ENCODE results near the gene DBN1. TPM values are rescaled to one million over a fixed set of nuclear protein-coding genes. Genes with fewer than 3 reads are reported as not detected.
"Not testable (repeated sequence)": the region's sequence is repeated elsewhere in the genome, so short reads cannot be mapped to it uniquely, and the experiment has no call there.

The DBN1 gene
- total and polyA plus RNA-seq, 7 experiments from 2014 or later: 0.64 to 8.8 (median 2.2) TPM

DNA sequence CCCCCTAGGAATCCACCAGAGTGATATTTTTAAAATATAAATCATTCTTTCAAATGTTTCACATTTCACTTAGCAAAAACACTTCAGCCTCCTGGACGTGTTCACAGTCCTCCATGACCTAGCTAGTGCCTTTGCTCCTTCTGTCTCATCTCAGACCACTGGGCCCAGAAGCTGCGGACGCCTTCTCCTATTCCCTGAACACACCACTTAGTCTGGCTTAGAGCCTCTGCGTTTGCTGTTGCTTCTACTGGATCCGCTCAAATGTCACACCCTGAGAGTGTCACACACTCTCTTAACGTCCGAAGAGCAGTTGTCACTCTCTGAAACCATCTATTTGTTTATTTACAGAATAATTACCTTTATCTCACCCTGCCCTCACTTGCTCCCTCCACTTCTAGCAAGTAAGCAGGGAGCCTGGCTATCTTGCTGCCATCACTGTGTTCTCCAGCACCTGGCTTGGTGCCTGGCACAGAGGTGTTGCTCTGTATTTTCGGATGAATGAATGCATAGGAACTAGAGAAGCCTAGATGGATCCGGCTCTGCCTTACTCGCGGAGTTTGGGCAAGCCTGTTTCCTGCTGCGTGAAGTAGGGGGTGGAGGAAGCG, 48.1 kb downstream of the DBN1 start:
- Mint-ChIP-seq H3K36me3 (peaks cover 0 to 18% (median 4%) of the 10 kb centered on the region in 5 donors), H3K27me3 (peaks cover 0 to 3% (median 0%) of the 10 kb centered on the region in 5 donors), H3K27ac (peak overlapping the region; percentile 92 to 98 (median 96)), H3K4me1 (peaks cover 26 to 48% (median 32%) of the 10 kb centered on the region in 7 donors), H3K9me3 (peaks cover 0 to 4% (median 0%) of the 10 kb centered on the region in 11 donors), H3K4me3 (peak overlapping the region; percentile 87 to 96 (median 90))
- Histone ChIP-seq H3K36me3 (ENCODE audit: control insufficient read depth in 2 of 3, insufficient read depth in 3 of 3, low read length in 3 of 3) (peaks cover 0 to 3% (median 0%) of the 10 kb centered on the region in 3 experiments), H3K4me1 (ENCODE audit: control insufficient read depth in 2 of 2, insufficient read depth in 2 of 2, low read length in 2 of 2) (peaks cover 20 to 30% of the 10 kb centered on the region in 2 donors), H3K27me3 (ENCODE audit: control insufficient read depth in 2 of 2, insufficient read depth in 2 of 2, low read length in 2 of 2) (no peaks in the 10 kb centered on the region), H3K9me3 (ENCODE audit: control insufficient read depth in 2 of 3, low read length in 3 of 3) (no peaks in the 10 kb centered on the region), H3K4me3 (ENCODE audit: low read length) (peak overlapping the region; percentile 67), H3K27ac (ENCODE audit: low read depth, low read length) (peak overlapping the region; percentile 82)
- CTCF ChIA-PET: interaction anchor here (0.6 to 10.3 kb wide), 5 partner anchors 16 to 36 kb away, joined by 3 to 116 read pairs (median 5); partner anchors contain the start of genes F12 and PFN3
- DNase-seq (no peak), ATAC-seq (no peak)
- POLR2A ChIA-PET: interaction anchor here (0.8 to 23.7 kb wide), 9 partner anchors 8 to 890 kb away, joined by 3 to 804 read pairs (median 19); partner anchors contain the start of genes F12 and PRR7
- intact Hi-C loops (cut with micrococcal nuclease): loop anchor here (1.0 to 5.0 kb wide), 2 partner anchors 35 to 888 kb away; partner anchors contain the start of gene RNF44 (in 1 of the 2)

DNA sequence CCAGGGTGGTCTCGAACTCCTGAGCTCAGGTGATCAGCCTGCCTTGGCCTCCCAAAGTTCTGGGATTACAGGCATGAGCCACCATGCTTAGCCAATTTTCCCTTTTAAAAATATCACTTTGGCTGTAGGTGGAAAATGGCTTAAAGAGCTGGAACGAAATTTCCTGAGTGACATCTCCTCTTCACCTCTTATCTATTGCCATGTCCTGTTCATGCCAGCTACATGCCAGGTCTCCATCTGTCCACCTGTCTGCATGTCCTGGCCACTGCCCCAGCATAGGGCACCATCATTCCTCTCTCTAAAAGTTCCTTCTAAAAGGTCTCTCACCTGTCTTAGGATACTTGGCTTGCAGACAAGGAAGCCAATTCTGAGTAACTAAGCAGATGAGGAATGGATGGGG, 49.8 kb downstream of the DBN1 start:
- POLR2A ChIA-PET: interaction anchor here (3.4 to 23.7 kb wide), 4 partner anchors 8 to 23 kb away, joined by 15 to 804 read pairs (median 194); partner anchors contain the start of genes F12 and PRR7

DNA sequence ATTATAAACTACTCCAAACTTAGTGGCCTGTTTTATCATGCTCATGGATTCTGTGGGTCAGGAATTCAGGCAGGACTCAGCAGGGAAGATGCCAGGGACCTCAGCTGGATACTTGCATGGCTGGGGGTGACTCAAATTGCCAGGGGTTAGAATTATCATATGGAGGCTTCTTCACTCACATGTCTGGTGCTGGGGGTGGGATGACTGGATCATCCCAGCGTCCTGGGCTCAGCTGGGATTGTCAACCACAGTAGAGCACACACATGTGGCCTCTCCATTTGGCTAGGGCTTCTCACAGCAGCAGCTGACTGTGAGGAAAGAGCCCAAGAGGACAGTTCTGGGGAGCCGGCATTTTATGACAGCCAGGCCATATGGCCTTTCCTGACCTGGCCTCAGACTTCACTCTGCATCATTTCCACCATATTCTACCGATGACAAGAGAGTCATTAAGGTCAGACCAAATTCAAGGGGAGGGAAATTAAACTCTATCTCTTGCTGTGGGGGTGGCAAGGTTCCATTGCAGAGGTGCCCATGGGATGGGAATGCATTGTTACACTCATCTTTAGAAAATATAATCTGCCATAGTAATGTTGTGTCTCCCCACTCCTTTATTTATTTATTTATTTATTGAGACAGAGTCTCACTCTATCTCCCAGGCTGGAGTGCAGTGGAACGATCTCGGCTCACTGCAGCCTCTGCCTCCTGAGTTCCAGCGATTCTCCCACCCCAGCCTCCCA, 52.2 kb downstream of the DBN1 start:
- H3K4me3 Mint-ChIP-seq: no peak overlapping the region
- CTCF ChIA-PET: interaction anchor here (1.5 kb wide), 1 partner anchor 18 kb away, joined by 6 read pairs; no protein-coding TSS in a partner anchor
- no peak overlapping the region for H3K27ac ChIP-seq (ENCODE audit: low read depth, low read length)
- H3K9me3 ChIP-seq (ENCODE audit: control insufficient read depth in 2 of 3, low read length in 3 of 3): no peaks in the 10 kb centered on the region
- H3K36me3 ChIP-seq (ENCODE audit: control insufficient read depth in 2 of 3, insufficient read depth in 3 of 3, low read length in 3 of 3): no peaks in the 10 kb centered on the region
- no peaks in the 10 kb centered on the region for H3K27me3 ChIP-seq (ENCODE audit: control insufficient read depth in 2 of 2, insufficient read depth in 2 of 2, low read length in 2 of 2)
- ATAC-seq (no peak), DNase-seq (no peak)
- intact Hi-C loops (cut with micrococcal nuclease): no loop called here
- H3K36me3 Mint-ChIP-seq: no peaks in the 10 kb centered on the region
- H3K27me3 Mint-ChIP-seq: peaks cover 0 to under 1% (median 0%) of the 10 kb centered on the region in 5 donors
- H3K4me1 Mint-ChIP-seq: peaks cover 9 to 25% (median 16%) of the 10 kb centered on the region in 7 donors
- H3K4me1 ChIP-seq (ENCODE audit: control insufficient read depth in 2 of 2, insufficient read depth in 2 of 2, low read length in 2 of 2): peaks cover 10 to 12% of the 10 kb centered on the region in 2 donors
- H3K27ac Mint-ChIP-seq: peak overlapping the region in 1 of 9 donors; percentile 48
- H3K9me3 Mint-ChIP-seq: peaks cover 0 to 2% (median 0%) of the 10 kb centered on the region in 11 donors
- H3K4me3 ChIP-seq (ENCODE audit: low read length): no peak overlapping the region
- POLR2A ChIA-PET: interaction anchor here (0.9 to 23.7 kb wide), 4 partner anchors 8 to 26 kb away, joined by 3 to 804 read pairs (median 92); partner anchors contain the start of genes GRK6 and PRR7

More for the DNA sequence above, 49.8 kb downstream of the DBN1 start:
- Histone ChIP-seq H3K4me3 (ENCODE audit: low read length) (no peak overlapping the region), H3K9me3 (ENCODE audit: control insufficient read depth in 2 of 3, low read length in 3 of 3) (no peaks in the 10 kb centered on the region), H3K27me3 (ENCODE audit: control insufficient read depth in 2 of 2, insufficient read depth in 2 of 2, low read length in 2 of 2) (no peaks in the 10 kb centered on the region), H3K36me3 (ENCODE audit: control insufficient read depth in 2 of 3, insufficient read depth in 3 of 3, low read length in 3 of 3) (no peaks in the 10 kb centered on the region), H3K4me1 (ENCODE audit: control insufficient read depth in 2 of 2, insufficient read depth in 2 of 2, low read length in 2 of 2) (peaks cover 10 to 16% of the 10 kb centered on the region in 2 donors), H3K27ac (ENCODE audit: low read depth, low read length) (no peak overlapping the region)
- no peak for DNase-seq
- Mint-ChIP-seq H3K4me3 (no peak overlapping the region), H3K4me1 (peaks cover 10 to 31% (median 17%) of the 10 kb centered on the region in 7 donors), H3K27ac (peak overlapping the region in 1 of 9 donors; percentile 42), H3K9me3 (peaks cover 0 to 4% (median 0%) of the 10 kb centered on the region in 11 donors), H3K27me3 (peaks cover 0 to 3% (median 0%) of the 10 kb centered on the region in 5 donors), H3K36me3 (peaks cover 0 to 8% (median 3%) of the 10 kb centered on the region in 5 donors)
- intact Hi-C loops (cut with micrococcal nuclease): no loop called here
- CTCF ChIA-PET: interaction anchor here (1.0 to 10.2 kb wide), 5 partner anchors 10 to 31 kb away, joined by 3 to 91 read pairs (median 4); partner anchors contain the start of gene PRR7
- ATAC-seq: no peak

DNA sequence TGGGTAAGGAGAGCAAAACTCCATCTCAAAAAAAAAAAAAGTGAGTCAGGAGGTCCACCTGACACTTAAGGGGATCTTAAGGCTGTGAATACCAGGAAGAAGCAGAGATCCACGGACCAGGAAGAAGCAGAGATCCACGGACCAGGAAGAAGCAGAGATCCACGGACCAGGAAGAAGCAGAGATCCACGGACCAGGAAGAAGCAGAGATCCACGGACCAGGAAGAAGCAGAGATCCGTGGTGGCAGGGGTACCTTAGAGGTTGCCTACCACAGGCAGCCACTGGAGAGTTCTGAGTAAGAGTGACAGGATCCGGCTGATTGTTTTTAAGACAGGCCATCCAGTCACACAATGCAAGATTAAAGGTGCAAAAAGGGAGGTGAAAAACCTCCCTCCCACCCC, 53.0 kb downstream of the DBN1 start:
- peaks cover 6 to 22% (median 15%) of the 10 kb centered on the region in 7 donors for H3K4me1 Mint-ChIP-seq
- H3K27me3 ChIP-seq (ENCODE audit: control insufficient read depth in 2 of 2, insufficient read depth in 2 of 2, low read length in 2 of 2); H3K27me3 Mint-ChIP-seq; H3K9me3 Mint-ChIP-seq; H3K4me3 Mint-ChIP-seq; H3K27ac Mint-ChIP-seq; ATAC-seq; H3K4me3 ChIP-seq (ENCODE audit: low read length); H3K36me3 ChIP-seq (ENCODE audit: control insufficient read depth in 2 of 3, insufficient read depth in 3 of 3, low read length in 3 of 3); H3K9me3 ChIP-seq (ENCODE audit: control insufficient read depth in 2 of 3, low read length in 3 of 3); intact Hi-C loops (cut with micrococcal nuclease); H3K4me1 ChIP-seq (ENCODE audit: control insufficient read depth in 2 of 2, insufficient read depth in 2 of 2, low read length in 2 of 2); H3K27ac ChIP-seq (ENCODE audit: low read depth, low read length); DNase-seq; H3K36me3 Mint-ChIP-seq: not testable (repeated sequence)
- CTCF ChIA-PET: interaction anchor here (0.8 kb wide), 1 partner anchor 28 kb away, joined by 4 read pairs; no protein-coding TSS in a partner anchor
- POLR2A ChIA-PET: interaction anchor here (11.1 to 23.7 kb wide), 2 partner anchors 9 to 26 kb away, joined by 179 to 804 read pairs; partner anchors contain the start of genes GRK6 and PRR7

DNA sequence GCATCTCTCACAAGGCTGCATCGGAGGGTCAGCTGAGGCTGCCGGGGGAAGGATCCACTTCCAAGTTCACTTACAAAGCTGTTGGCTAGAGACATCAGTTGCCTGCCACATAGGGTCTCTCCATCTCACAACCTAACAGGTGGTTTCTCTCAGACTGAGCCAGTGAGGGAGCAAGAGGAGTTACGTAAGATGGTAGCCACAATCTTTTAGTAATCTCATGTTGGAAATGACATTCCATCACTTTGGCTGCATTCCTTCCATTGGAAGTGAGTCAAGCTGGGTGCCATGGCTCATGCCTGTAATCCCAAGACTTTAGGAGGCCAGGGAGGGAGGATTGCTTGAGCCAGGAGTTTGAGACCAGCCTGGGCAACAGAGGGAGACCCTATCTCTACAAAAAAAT, 54.4 kb downstream of the DBN1 start:
- no peak overlapping the region for H3K4me3 ChIP-seq (ENCODE audit: low read length)
- Mint-ChIP-seq H3K4me3 (no peak overlapping the region), H3K36me3 (no peaks in the 10 kb centered on the region), H3K9me3 (peaks cover 0 to 2% (median 0%) of the 10 kb centered on the region in 11 donors), H3K27me3 (no peaks in the 10 kb centered on the region), H3K4me1 (peaks cover 8 to 19% (median 15%) of the 10 kb centered on the region in 7 donors), H3K27ac (no peak overlapping the region)
- DNase-seq (no peak), ATAC-seq (no peak)
- no peaks in the 10 kb centered on the region for H3K36me3 ChIP-seq (ENCODE audit: control insufficient read depth in 2 of 3, insufficient read depth in 3 of 3, low read length in 3 of 3)
- peaks cover 0 to 10% of the 10 kb centered on the region in 2 donors for H3K4me1 ChIP-seq (ENCODE audit: control insufficient read depth in 2 of 2, insufficient read depth in 2 of 2, low read length in 2 of 2)
- no peaks in the 10 kb centered on the region for H3K9me3 ChIP-seq (ENCODE audit: control insufficient read depth in 2 of 3, low read length in 3 of 3)
- ChIA-PET POLR2A (interaction anchor here (1.4 to 23.7 kb wide), 3 partner anchors 10 to 28 kb away, joined by 4 to 804 read pairs (median 179); partner anchors contain the start of genes GRK6 and PRR7), CTCF (no interaction called here)
- no peak overlapping the region for H3K27ac ChIP-seq (ENCODE audit: low read depth, low read length)
- H3K27me3 ChIP-seq (ENCODE audit: control insufficient read depth in 2 of 2, insufficient read depth in 2 of 2, low read length in 2 of 2): no peaks in the 10 kb centered on the region
- intact Hi-C loops (cut with micrococcal nuclease): no loop called here

DNA sequence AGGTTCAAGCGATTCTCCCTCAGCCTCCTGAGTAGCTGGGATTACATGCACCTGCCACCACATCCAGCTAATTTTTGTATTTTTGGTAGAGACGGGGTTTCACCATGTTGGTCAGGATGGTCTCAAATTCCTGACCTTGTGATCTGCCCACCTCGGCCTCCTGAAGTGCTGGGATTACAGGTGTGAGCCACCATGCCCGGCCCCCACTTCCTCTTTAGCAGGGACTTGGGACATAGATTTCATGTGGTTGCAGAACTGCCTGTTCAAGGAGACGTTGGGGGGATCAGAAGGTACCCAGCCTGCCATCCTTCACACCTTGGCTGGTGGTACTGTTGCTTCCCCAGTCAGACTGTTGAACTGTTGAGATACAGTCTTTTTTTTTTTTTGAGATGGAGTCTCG, 56.4 kb downstream of the DBN1 start:
- H3K4me1 Mint-ChIP-seq: peaks cover 8 to 30% (median 18%) of the 10 kb centered on the region in 7 donors
- H3K27me3 ChIP-seq (ENCODE audit: control insufficient read depth in 2 of 2, insufficient read depth in 2 of 2, low read length in 2 of 2); H3K9me3 Mint-ChIP-seq; H3K27ac Mint-ChIP-seq; H3K27me3 Mint-ChIP-seq; H3K9me3 ChIP-seq (ENCODE audit: control insufficient read depth in 2 of 3, low read length in 3 of 3); H3K4me3 ChIP-seq (ENCODE audit: low read length); H3K36me3 ChIP-seq (ENCODE audit: control insufficient read depth in 2 of 3, insufficient read depth in 3 of 3, low read length in 3 of 3); ATAC-seq; H3K27ac ChIP-seq (ENCODE audit: low read depth, low read length); DNase-seq; H3K4me3 Mint-ChIP-seq; H3K36me3 Mint-ChIP-seq; intact Hi-C loops (cut with micrococcal nuclease): not testable (repeated sequence)
- POLR2A ChIA-PET: interaction anchor here (11.1 to 23.7 kb wide), 2 partner anchors 12 to 30 kb away, joined by 179 to 804 read pairs; partner anchors contain the start of genes GRK6 and PRR7
- H3K4me1 ChIP-seq (ENCODE audit: control insufficient read depth in 2 of 2, insufficient read depth in 2 of 2, low read length in 2 of 2): peaks cover 10 to 11% of the 10 kb centered on the region in 2 donors
- CTCF ChIA-PET: interaction anchor here (1.5 to 3.5 kb wide), 2 partner anchors 13 to 15 kb away, joined by 5 to 26 read pairs; no protein-coding TSS in a partner anchor

Measured in naive thymus-derived CD4-positive, alpha-beta T cell (primary cell).